Measurements from ENCODE around the gene GALK1. TPM values are rescaled to one million over a fixed set of nuclear protein-coding genes. Genes with fewer than 3 reads are reported as not detected.

GALK1 gene
- total RNA-seq, 4 donors from 2014 or later = 9.3 to 116 (median 30.9) TPM

DNA sequence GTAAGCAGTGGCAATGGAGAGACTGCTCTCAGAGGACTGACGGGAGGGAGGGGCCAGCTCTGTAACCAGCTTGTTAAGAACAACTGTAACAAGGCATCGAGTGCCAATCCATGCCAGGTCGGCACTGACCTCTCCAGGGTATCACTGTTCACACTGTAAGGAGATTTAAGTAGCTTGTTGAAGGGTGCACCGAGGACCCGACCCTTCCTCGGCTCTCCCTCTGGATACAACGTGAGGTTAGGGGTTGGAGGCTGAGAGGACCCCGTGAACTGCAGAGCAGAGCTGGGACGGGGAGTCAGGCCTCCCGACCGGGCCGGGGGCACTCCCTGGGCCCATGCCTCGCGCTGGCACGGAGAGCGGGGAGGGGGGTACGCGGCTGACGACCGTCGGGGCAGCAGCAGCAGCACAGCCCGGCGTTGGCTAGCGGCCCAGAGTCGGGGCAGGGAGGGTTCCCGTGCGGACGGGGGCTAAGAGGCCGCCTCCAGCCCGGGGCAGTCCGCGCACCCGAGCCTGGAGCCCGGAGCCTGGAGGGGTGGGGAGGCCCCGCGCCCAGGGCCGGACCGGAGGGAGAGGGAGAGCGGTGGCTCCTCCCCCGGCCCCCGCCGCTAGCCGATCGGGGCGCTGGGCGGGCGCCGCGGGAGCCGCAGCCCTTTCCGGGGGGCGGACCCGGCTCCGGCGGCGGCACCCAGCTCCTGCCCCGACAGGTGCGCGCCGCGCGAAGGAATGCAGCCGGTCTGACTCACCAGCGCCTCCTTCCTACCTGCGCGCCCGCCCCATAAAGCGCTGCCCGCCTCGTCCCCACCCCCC, 44.1 kb downstream of the GALK1 start, which contains the start of gene ITGB4:
Gene ITGB4 (plus strand): TSS at position 804 of the 807 bp plus-strand sequence. CDS start 3,245 bp downstream, outside the sequence.
- Histone ChIP-seq H3K4me3 (peak within 1 kb of the TSS; percentile 25 to 50 (median 48)), H3K9me3 (no peaks in the 10 kb centered on the region), H3K27ac (peak within 1 kb of the TSS; percentile 88 to 92 (median 88)), H3K36me3 (peaks cover 0 to 13% (median 0%) of the 10 kb centered on the region in 4 donors), H3K4me1 (peaks cover 7 to 32% (median 27%) of the 10 kb centered on the region in 4 donors), H3K27me3 (peaks cover 19% of the 10 kb centered on the region)
- intact Hi-C loops (cut with DNase I; ENCODE audit: low total_unique reads) = no loop called here
- TF ChIP-seq POLR2AphosphoS5 (IDR thresholded peaks at IDR 0.05) (peak; percentile 22 to 62 (median 56)), POLR2A (IDR thresholded peaks at IDR 0.05) (peak; percentile 82), EP300 (IDR thresholded peaks at IDR 0.05; ENCODE audit: low read depth) (no peak)
- TF ChIP-seq, protein P1, sequence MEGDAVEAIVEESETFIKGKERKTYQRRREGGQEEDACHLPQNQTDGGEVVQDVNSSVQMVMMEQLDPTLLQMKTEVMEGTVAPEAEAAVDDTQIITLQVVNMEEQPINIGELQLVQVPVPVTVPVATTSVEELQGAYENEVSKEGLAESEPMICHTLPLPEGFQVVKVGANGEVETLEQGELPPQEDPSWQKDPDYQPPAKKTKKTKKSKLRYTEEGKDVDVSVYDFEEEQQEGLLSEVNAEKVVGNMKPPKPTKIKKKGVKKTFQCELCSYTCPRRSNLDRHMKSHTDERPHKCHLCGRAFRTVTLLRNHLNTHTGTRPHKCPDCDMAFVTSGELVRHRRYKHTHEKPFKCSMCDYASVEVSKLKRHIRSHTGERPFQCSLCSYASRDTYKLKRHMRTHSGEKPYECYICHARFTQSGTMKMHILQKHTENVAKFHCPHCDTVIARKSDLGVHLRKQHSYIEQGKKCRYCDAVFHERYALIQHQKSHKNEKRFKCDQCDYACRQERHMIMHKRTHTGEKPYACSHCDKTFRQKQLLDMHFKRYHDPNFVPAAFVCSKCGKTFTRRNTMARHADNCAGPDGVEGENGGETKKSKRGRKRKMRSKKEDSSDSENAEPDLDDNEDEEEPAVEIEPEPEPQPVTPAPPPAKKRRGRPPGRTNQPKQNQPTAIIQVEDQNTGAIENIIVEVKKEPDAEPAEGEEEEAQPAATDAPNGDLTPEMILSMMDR (IDR thresholded peaks at IDR 0.05) = peak in 1 of 5 experiments; percentile 26
- DNase-seq = peak; percentile 91
- in situ Hi-C loops (cut with MboI; ENCODE audit: low pct_ligation_motif_present in 1 of 4, low pct_unique_long_range_greater_than_20kb in 1 of 4, low sequenced_read_pairs in 3 of 4) = no loop called here
- 0 to 8% methylated on average over 1 to 12 of the region's 70 CpGs for WGBS, 2 donors (ENCODE audit: low coverage in 1 of 2)

DNA sequence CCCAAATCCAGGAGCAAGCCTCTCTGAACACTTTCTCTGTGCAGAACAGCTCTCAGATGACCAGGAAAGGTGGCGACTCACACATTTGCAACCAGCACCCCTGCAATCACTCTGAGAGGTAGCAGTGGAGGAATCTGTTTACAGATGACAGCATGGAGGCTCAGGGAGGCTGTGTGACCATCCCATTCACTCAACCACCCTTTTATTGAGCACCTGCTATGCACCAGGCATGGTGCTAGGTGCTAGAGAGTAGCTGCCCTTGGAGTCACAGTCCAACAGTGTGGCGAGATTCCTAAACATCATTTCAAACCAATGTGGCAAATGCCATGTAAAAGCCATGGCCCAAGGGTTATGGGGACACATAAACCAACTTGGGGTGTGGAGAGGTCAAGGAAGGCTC, 45.3 kb downstream of the GALK1 start:
- WGBS, 2 donors (ENCODE audit: low coverage in 1 of 2) = 90% methylated on average over 2 of the region's 2 CpGs; no CpG with 5 or more reads in 1 of the 2 donors
- Histone ChIP-seq H3K4me1 (peaks cover 7 to 30% (median 25%) of the 10 kb centered on the region in 4 donors), H3K27ac (peak overlapping the region in 2 of 4 donors; percentile 88 to 92), H3K27me3 (peaks cover 19% of the 10 kb centered on the region), H3K4me3 (no peak overlapping the region), H3K36me3 (peaks cover 0 to 3% (median 0%) of the 10 kb centered on the region in 4 donors), H3K9me3 (no peaks in the 10 kb centered on the region)
- intact Hi-C loops (cut with DNase I; ENCODE audit: low total_unique reads) (no loop called here), in situ Hi-C loops (cut with MboI; ENCODE audit: low pct_ligation_motif_present in 1 of 4, low pct_unique_long_range_greater_than_20kb in 1 of 4, low sequenced_read_pairs in 3 of 4) (no loop called here)
- TF ChIP-seq POLR2AphosphoS5 (IDR thresholded peaks at IDR 0.05) (no peak), EP300 (IDR thresholded peaks at IDR 0.05; ENCODE audit: low read depth) (no peak), POLR2A (IDR thresholded peaks at IDR 0.05) (no peak)
- TF ChIP-seq, protein P1 (IDR thresholded peaks at IDR 0.05) = no peak
- DNase-seq = no peak

DNA sequence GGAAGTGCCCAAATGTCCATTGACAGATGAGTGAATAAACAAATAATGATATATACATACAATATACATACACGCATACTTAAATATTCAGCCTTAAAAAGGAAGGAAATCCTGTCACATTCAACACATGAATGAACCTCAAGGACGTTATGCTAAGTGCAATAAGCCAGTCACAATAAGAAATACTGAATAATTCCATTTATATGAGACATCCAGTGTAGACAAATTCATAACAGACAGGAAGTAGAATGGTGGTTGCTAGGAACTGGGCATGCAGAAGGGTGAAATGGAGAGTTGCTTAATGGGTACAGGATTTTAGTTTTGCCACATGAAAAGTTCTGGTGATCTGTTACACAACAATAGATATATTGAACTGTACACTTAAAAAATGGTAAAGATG, 52.5 kb downstream of the GALK1 start:
- H3K4me1 ChIP-seq = no peaks in the 10 kb centered on the region
- H3K27me3 ChIP-seq = no peaks in the 10 kb centered on the region
- no peaks in the 10 kb centered on the region for H3K9me3 ChIP-seq
- no peak overlapping the region for H3K4me3 ChIP-seq
- intact Hi-C loops (cut with DNase I; ENCODE audit: low total_unique reads) (no loop called here), in situ Hi-C loops (cut with MboI; ENCODE audit: low pct_ligation_motif_present in 1 of 4, low pct_unique_long_range_greater_than_20kb in 1 of 4, low sequenced_read_pairs in 3 of 4) (no loop called here)
- DNase-seq = no peak
- H3K27ac ChIP-seq = no peak overlapping the region
- no peaks in the 10 kb centered on the region for H3K36me3 ChIP-seq
- 59% methylated on average over 2 of the region's 2 CpGs for WGBS, 2 donors (ENCODE audit: low coverage in 1 of 2)
- TF ChIP-seq POLR2A (IDR thresholded peaks at IDR 0.05) (no peak), EP300 (IDR thresholded peaks at IDR 0.05; ENCODE audit: low read depth) (no peak), POLR2AphosphoS5 (IDR thresholded peaks at IDR 0.05) (no peak)
- TF ChIP-seq, protein P1 (IDR thresholded peaks at IDR 0.05) = no peak

Other genes with a start within 250 kb of the GALK1 start
- gene CASKIN2, start 249.7 kb downstream of the GALK1 start, total RNA-seq = 100 to 1,000 TPM in 1 of 4 donors, 10 to 100 TPM in 3; 16.5 to 128 (median 24.8) TPM
- gene TSEN54, start 248.7 kb downstream of the GALK1 start, total RNA-seq = 100 to 1,000 TPM in 1 of 4 donors, 10 to 100 TPM in 3; 36.6 to 105 (median 61.2) TPM
- gene LLGL2, start 239.5 kb downstream of the GALK1 start, total RNA-seq = 1,000 to 10,000 TPM in 1 of 4 donors, 100 to 1,000 TPM in 3; 326 to 1,573 (median 641) TPM
- gene MYO15B, start 177.4 kb downstream of the GALK1 start, total RNA-seq = 1,000 to 10,000 TPM in 1 of 4 donors, 100 to 1,000 TPM in 2, 10 to 100 TPM in 1; 59.3 to 1,778 (median 829) TPM
- 10 to 100 TPM in 3 of 4 donors, not detected in 1; 31.3 to 71.4 (median 50.0) TPM for gene SMIM5, start 131.8 kb downstream of the GALK1 start, total RNA-seq
- 100 to 1,000 TPM in 2 of 4 donors, 10 to 100 TPM in 2; 25.1 to 129 (median 80.3) TPM for gene RECQL5, start 98.0 kb downstream of the GALK1 start, total RNA-seq
- 10 to 100 TPM; 49.0 to 83.8 (median 71.4) TPM for gene SAP30BP, start 97.9 kb downstream of the GALK1 start, total RNA-seq
- gene ITGB4, start 43.7 kb downstream of the GALK1 start, total RNA-seq = 100 to 1,000 TPM; 196 to 323 (median 229) TPM
- 10 to 100 TPM; 24.0 to 99.1 (median 63.1) TPM for gene UNK, start 19.6 kb upstream of the GALK1 start, total RNA-seq
- gene UNC13D, start 79.2 kb upstream of the GALK1 start, total RNA-seq = 10 to 100 TPM in 3 of 4 donors, 1 to 10 TPM in 1; 3.0 to 48.3 (median 16.2) TPM
- gene WBP2, start 90.1 kb upstream of the GALK1 start, total RNA-seq = 10 to 100 TPM; 27.7 to 75.1 (median 56.8) TPM
- 100 to 1,000 TPM in 1 of 4 donors, 10 to 100 TPM in 3; 38.6 to 118 (median 41.0) TPM for gene TRIM47, start 113.4 kb upstream of the GALK1 start, total RNA-seq
- 10 to 100 TPM; 16.8 to 21.7 (median 20.5) TPM for gene TRIM65, start 131.8 kb upstream of the GALK1 start, total RNA-seq
- 100 to 1,000 TPM in 1 of 4 donors, 10 to 100 TPM in 3; 40.6 to 117 (median 48.5) TPM for gene MRPL38, start 139.7 kb upstream of the GALK1 start, total RNA-seq
- gene FBF1, start 175.8 kb upstream of the GALK1 start, total RNA-seq = 10 to 100 TPM in 2 of 4 donors, 1 to 10 TPM in 2; 2.9 to 29.9 (median 7.9) TPM
- gene ACOX1, start 214.0 kb upstream of the GALK1 start, total RNA-seq = 100 to 1,000 TPM in 3 of 4 donors, 10 to 100 TPM in 1; 37.0 to 254 (median 212) TPM
- gene TEN1, start 214.0 kb upstream of the GALK1 start, total RNA-seq = 100 to 1,000 TPM in 1 of 4 donors, 10 to 100 TPM in 3; 18.7 to 137 (median 20.7) TPM
- 10 to 100 TPM in 2 of 4 donors, 1 to 10 TPM in 1, not detected in 1; 5.4 to 24.6 (median 16.9) TPM for gene CDK3, start 235.7 kb upstream of the GALK1 start, total RNA-seq

Data from transverse colon (tissue), 4 donors.